Ovary (tissue), 3 donors: Measurements from ENCODE around the gene TSC2.

Experiments used
- CTCF ChIP-seq, 3 donors: fragments of 450-650 bp in 2 of 3; fragments of 200-600 bp in 1 of 3; IDR thresholded peaks; one replicate each; pipeline versions ENCODE4 v1.5.1 to v1.8.0; 2016 to 2022; ENCODE audit warnings: antibody characterized with exemption in 3 of 3, mild to moderate bottlenecking in 1 of 3
- EP300 ChIP-seq: sonication (generic); formaldehyde crosslinking; IDR thresholded peaks from one replicate; pipeline ENCODE4 v1.6.1; 2017; ENCODE audit warnings: antibody characterized with exemption
- POLR2A ChIP-seq: fragments of 450-650 bp; IDR thresholded peaks from one replicate; pipeline ENCODE4 v1.6.1; 2017; ENCODE audit warnings: antibody characterized with exemption, mild to moderate bottlenecking, moderate library complexity
- donor health status: DM: no; HTN: no; CAD: no.

- TF ChIP-seq CTCF (IDR thresholded peaks at IDR 0.05) (no peak), POLR2A (no peak), EP300 (no peak)
These were observed 345 bp downstream of the TSC2 start for GRCh38 chr16:2048116-2048543.
